ENCODE data around the gene TCF4. TPM values are rescaled to one million over a fixed set of nuclear protein-coding genes. Genes with fewer than 3 reads are reported as not detected.
A peak's percentile ranks its signal among the peaks of the same experiment; 100 is the strongest.

The TCF4 gene
- total and polyA plus RNA-seq, 4 donors: 14.3 to 356 (median 73.0) TPM

- no peaks in the 10 kb centered on the region for H3K9me3 ChIP-seq (ENCODE audit: control insufficient read depth in 4 of 4, insufficient read depth in 3 of 4, low read length in 3 of 4)
- peaks cover 0 to 16% (median 0%) of the 10 kb centered on the region in 5 donors for H3K4me1 ChIP-seq (ENCODE audit: control insufficient read depth in 5 of 5, insufficient read depth in 5 of 5, low read length in 5 of 5)
- no peak for DNase-seq
- 79 to 91% methylated on average over 3 of the region's 3 CpGs for WGBS, 2 donors
- ATAC-seq (ENCODE audit: insufficient read depth, low FRiP score): no peak
- peak overlapping the region in 1 of 2 donors; percentile 40 for H3K27ac ChIP-seq (ENCODE audit: low read depth in 1 of 2, low read length in 1 of 2)
- H3K27me3 ChIP-seq (ENCODE audit: control insufficient read depth in 3 of 3, insufficient read depth in 3 of 3, low read length in 2 of 3): no peaks in the 10 kb centered on the region
- no peak for TF ChIP-seq CTCF (IDR thresholded peaks at IDR 0.05; ENCODE audit: control extremely low read depth, extremely low read depth)
- H3K4me3 ChIP-seq: no peak overlapping the region
- H3K9ac ChIP-seq (ENCODE audit: insufficient read depth in 1 of 2, low read length in 2 of 2): no peak overlapping the region
- H3K36me3 ChIP-seq (ENCODE audit: control insufficient read depth in 4 of 4, insufficient read depth in 4 of 4, low read length in 4 of 4): no peaks in the 10 kb centered on the region
Observed at GRCh38 chr18:55432307-55433040, 155.5 kb downstream of the TCF4 start.

- whole genome bisulfite sequencing, 2 donors: 43 to 62% methylated on average over 2 of the region's 2 CpGs
- Histone ChIP-seq H3K4me3 (no peak overlapping the region), H3K27me3 (ENCODE audit: control insufficient read depth in 3 of 3, insufficient read depth in 3 of 3, low read length in 2 of 3) (no peaks in the 10 kb centered on the region), H3K36me3 (ENCODE audit: control insufficient read depth in 4 of 4, insufficient read depth in 4 of 4, low read length in 4 of 4) (no peaks in the 10 kb centered on the region), H3K9ac (ENCODE audit: insufficient read depth in 1 of 2, low read length in 2 of 2) (no peak overlapping the region), H3K4me1 (ENCODE audit: control insufficient read depth in 5 of 5, insufficient read depth in 5 of 5, low read length in 5 of 5) (peaks cover 0 to 16% (median 0%) of the 10 kb centered on the region in 5 donors), H3K27ac (ENCODE audit: low read depth in 1 of 2, low read length in 1 of 2) (no peak overlapping the region), H3K9me3 (ENCODE audit: control insufficient read depth in 4 of 4, insufficient read depth in 3 of 4, low read length in 3 of 4) (no peaks in the 10 kb centered on the region)
- ATAC-seq (ENCODE audit: insufficient read depth, low FRiP score): no peak
- TF ChIP-seq CTCF (IDR thresholded peaks at IDR 0.05; ENCODE audit: control extremely low read depth, extremely low read depth): no peak
- DNase-seq: peak in 2 of 3 donors; percentile 54 to 65
Observed at GRCh38 chr18:55430026-55430425, 158.0 kb downstream of the TCF4 start.

GRCh38 chr18:55427951-55428350 is 160.0 kb downstream of the TCF4 start:
- WGBS, 2 donors: 70 to 75% methylated on average over 1 of the region's 1 CpG
- Histone ChIP-seq H3K36me3 (ENCODE audit: control insufficient read depth in 4 of 4, insufficient read depth in 4 of 4, low read length in 4 of 4) (no peaks in the 10 kb centered on the region), H3K4me3 (no peak overlapping the region), H3K9me3 (ENCODE audit: control insufficient read depth in 4 of 4, insufficient read depth in 3 of 4, low read length in 3 of 4) (no peaks in the 10 kb centered on the region), H3K9ac (ENCODE audit: insufficient read depth in 1 of 2, low read length in 2 of 2) (no peak overlapping the region), H3K4me1 (ENCODE audit: control insufficient read depth in 5 of 5, insufficient read depth in 5 of 5, low read length in 5 of 5) (peaks cover 0 to 21% (median 10%) of the 10 kb centered on the region in 5 donors), H3K27me3 (ENCODE audit: control insufficient read depth in 3 of 3, insufficient read depth in 3 of 3, low read length in 2 of 3) (no peaks in the 10 kb centered on the region), H3K27ac (ENCODE audit: low read depth in 1 of 2, low read length in 1 of 2) (no peak overlapping the region)
- DNase-seq: no peak
- ATAC-seq (ENCODE audit: insufficient read depth, low FRiP score): no peak
- TF ChIP-seq CTCF (IDR thresholded peaks at IDR 0.05; ENCODE audit: control extremely low read depth, extremely low read depth): no peak

All from lung (tissue), 12 donors.